Measurements from ENCODE around the gene RPL21. TPM values are rescaled to one million over a fixed set of nuclear protein-coding genes. Genes with fewer than 3 reads are reported as not detected.

Gene RPL21
- total and polyA plus RNA-seq, 8 donors, result 737 to 1,259 (median 947) TPM

- intact Hi-C loops (cut with DNase I), result no loop called here
These were observed 14.9 kb upstream of the RPL21 start for GRCh38 chr13:27236478-27236877.

GRCh38 chr13:27242702-27243101 lies 8.7 kb upstream of the RPL21 start:
- Histone ChIP-seq H3K4me3 (no peak overlapping the region), H3K27ac (no peak overlapping the region), H3K9me3 (no peaks in the 10 kb centered on the region), H3K36me3 (no peaks in the 10 kb centered on the region), H3K4me1 (no peaks in the 10 kb centered on the region), H3K27me3 (no peaks in the 10 kb centered on the region)
- intact Hi-C loops (cut with DNase I), result no loop called here
- no peak for ATAC-seq
- TF ChIP-seq CTCF (IDR thresholded peaks at IDR 0.05), result no peak
- DNase-seq, result no peak

More at GRCh38 chr13:27236478-27236877, 14.9 kb upstream of the RPL21 start:
- Histone ChIP-seq H3K27ac (no peak overlapping the region), H3K4me1 (no peaks in the 10 kb centered on the region), H3K9me3 (no peaks in the 10 kb centered on the region), H3K36me3 (no peaks in the 10 kb centered on the region), H3K4me3 (no peak overlapping the region), H3K27me3 (no peaks in the 10 kb centered on the region)
- ATAC-seq, result no peak
- DNase-seq, result no peak
- TF ChIP-seq CTCF (IDR thresholded peaks at IDR 0.05), result no peak

GRCh38 chr13:27245610-27246009 lies 5.7 kb upstream of the RPL21 start:
- Histone ChIP-seq H3K27me3 (no peaks in the 10 kb centered on the region), H3K36me3 (no peaks in the 10 kb centered on the region), H3K9me3 (no peaks in the 10 kb centered on the region), H3K4me3 (no peak overlapping the region), H3K27ac (no peak overlapping the region), H3K4me1 (peaks cover 0 to 8% of the 10 kb centered on the region in 2 donors)
- DNase-seq, result no peak
- ATAC-seq, result no peak
- no peak for TF ChIP-seq CTCF (IDR thresholded peaks at IDR 0.05)
- intact Hi-C loops (cut with DNase I), result no loop called here

GRCh38 chr13:27250833-27251165 lies 559 bp upstream of the RPL21 start:
- H3K4me3 ChIP-seq, result peak overlapping the region; percentile 92 to 94
- no peaks in the 10 kb centered on the region for H3K27me3 ChIP-seq
- H3K36me3 ChIP-seq, result peaks cover 0 to 24% of the 10 kb centered on the region in 2 donors
- peak overlapping the region; percentile 97 to 98 for H3K27ac ChIP-seq
- H3K4me1 ChIP-seq, result peaks cover 16 to 47% of the 10 kb centered on the region in 2 donors
- DNase-seq (no peak), ATAC-seq (no peak)
- TF ChIP-seq CTCF (IDR thresholded peaks at IDR 0.05), result no peak
- intact Hi-C loops (cut with DNase I), result no loop called here
- no peaks in the 10 kb centered on the region for H3K9me3 ChIP-seq

GRCh38 chr13:27252467-27252866 lies 1.1 kb downstream of the RPL21 start:
- no peaks in the 10 kb centered on the region for H3K9me3 ChIP-seq
- no peaks in the 10 kb centered on the region for H3K27me3 ChIP-seq
- ATAC-seq (no peak), DNase-seq (no peak)
- no peak overlapping the region for H3K27ac ChIP-seq
- H3K4me3 ChIP-seq, result peak overlapping the region; percentile 92 to 94
- H3K4me1 ChIP-seq, result peaks cover 16 to 57% of the 10 kb centered on the region in 2 donors
- no peak for TF ChIP-seq CTCF (IDR thresholded peaks at IDR 0.05)
- intact Hi-C loops (cut with DNase I), result no loop called here
- peaks cover 0 to 40% of the 10 kb centered on the region in 2 donors for H3K36me3 ChIP-seq
